Measurements from ENCODE around the gene GRAMD2B. TPM values are rescaled to one million over a fixed set of nuclear protein-coding genes. Genes with fewer than 3 reads are reported as not detected.
"Not testable (repeated sequence)": the region's sequence is repeated elsewhere in the genome, so short reads cannot be mapped to it uniquely, and the experiment has no call there.

GRAMD2B gene
- total and polyA plus RNA-seq, 4 experiments from 2014 or later = 4.0 to 6.1 (median 5.1) TPM

DNA sequence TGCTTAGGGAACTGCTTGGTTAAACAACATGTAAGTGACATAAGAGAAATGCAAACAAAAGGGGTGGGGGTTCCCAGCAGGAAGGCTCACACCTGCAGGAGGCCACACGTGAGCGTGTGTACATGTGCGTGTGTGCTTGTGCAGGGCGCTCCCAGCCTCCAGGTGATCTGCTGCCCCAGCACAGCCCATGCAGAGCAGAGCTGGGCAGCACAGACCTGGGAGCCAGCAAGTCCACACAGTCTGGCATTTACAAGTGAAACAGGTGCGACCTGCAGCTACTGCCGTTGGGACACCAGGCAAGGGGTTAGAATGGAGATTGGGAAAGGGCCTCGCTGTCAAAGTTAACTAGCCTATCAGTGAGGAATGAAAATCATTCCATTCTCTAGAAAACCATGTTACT lies 41.8 kb downstream of the GRAMD2B start:
- intact Hi-C loops (cut with micrococcal nuclease) = no loop called here
- no peak overlapping the region for H3K4me3 Mint-ChIP-seq
- no peaks in the 10 kb centered on the region for H3K27me3 Mint-ChIP-seq
- POLR2A ChIA-PET (ENCODE audit: partially characterized antibody) = no interaction called here
- H3K9me3 ChIP-seq (ENCODE audit: control insufficient read depth in 1 of 2, low read length in 2 of 2) = no peaks in the 10 kb centered on the region
- CTCF ChIA-PET (ENCODE audit: partially characterized antibody) = no interaction called here
- peaks cover 7 to 12% of the 10 kb centered on the region in 2 donors for H3K36me3 Mint-ChIP-seq
- H3K27ac ChIP-seq (ENCODE audit: low read depth, low read length) = no peak overlapping the region
- H3K4me1 Mint-ChIP-seq = peaks cover 0 to 19% (median 15%) of the 10 kb centered on the region in 4 donors
- H3K36me3 ChIP-seq (ENCODE audit: insufficient read depth, low read length) = no peaks in the 10 kb centered on the region
- H3K4me1 ChIP-seq (ENCODE audit: insufficient read depth, low read length) = no peaks in the 10 kb centered on the region
- peak overlapping the region in 1 of 7 donors; percentile 1 for H3K27ac Mint-ChIP-seq
- no peaks in the 10 kb centered on the region for H3K9me3 Mint-ChIP-seq
- no peak overlapping the region for H3K4me3 ChIP-seq (ENCODE audit: low read length in 2 of 2)
- DNase-seq = no peak
- H3K27me3 ChIP-seq (ENCODE audit: insufficient read depth, low read length) = no peaks in the 10 kb centered on the region

DNA sequence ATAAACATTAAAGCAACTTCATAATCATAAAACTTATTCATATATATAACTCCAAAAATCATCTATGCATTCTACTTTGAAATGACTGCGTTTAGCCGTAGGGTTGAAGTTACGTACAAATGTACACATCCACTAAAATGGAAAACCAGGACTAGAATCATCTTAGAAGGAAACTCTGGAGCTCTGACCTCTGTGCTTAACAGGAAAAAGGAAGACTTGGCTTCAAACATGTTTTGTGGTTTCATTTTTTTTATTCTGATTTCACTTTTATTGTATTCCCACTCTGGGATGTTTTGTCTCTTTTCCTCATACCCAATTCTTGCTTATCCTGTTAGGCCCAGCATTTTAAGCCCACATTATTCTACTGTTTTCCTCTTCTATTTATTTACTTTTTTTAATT lies 44.9 kb downstream of the GRAMD2B start:
- Histone ChIP-seq H3K36me3 (ENCODE audit: insufficient read depth, low read length) (no peaks in the 10 kb centered on the region), H3K27me3 (ENCODE audit: insufficient read depth, low read length) (no peaks in the 10 kb centered on the region), H3K27ac (ENCODE audit: low read depth, low read length) (no peak overlapping the region), H3K9me3 (ENCODE audit: control insufficient read depth in 1 of 2, low read length in 2 of 2) (no peaks in the 10 kb centered on the region), H3K4me1 (ENCODE audit: insufficient read depth, low read length) (no peaks in the 10 kb centered on the region), H3K4me3 (ENCODE audit: low read length in 2 of 2) (no peak overlapping the region)
- Mint-ChIP-seq H3K27ac (no peak overlapping the region), H3K4me1 (peaks cover 0 to 13% (median 10%) of the 10 kb centered on the region in 4 donors), H3K9me3 (no peaks in the 10 kb centered on the region), H3K27me3 (no peaks in the 10 kb centered on the region), H3K4me3 (no peak overlapping the region), H3K36me3 (peaks cover 15 to 28% of the 10 kb centered on the region in 2 donors)
- intact Hi-C loops (cut with micrococcal nuclease) = no loop called here
- DNase-seq = no peak
- POLR2A ChIA-PET (ENCODE audit: partially characterized antibody) = no interaction called here
- CTCF ChIA-PET (ENCODE audit: partially characterized antibody) = no interaction called here

GRCh38 chr5:126469536-126470316 lies 46.5 kb downstream of the GRAMD2B start:
- no peak for DNase-seq
- H3K9me3 ChIP-seq (ENCODE audit: control insufficient read depth in 1 of 2, low read length in 2 of 2) = no peaks in the 10 kb centered on the region
- Mint-ChIP-seq H3K27ac (no peak overlapping the region), H3K27me3 (no peaks in the 10 kb centered on the region), H3K4me1 (peaks cover 0 to under 1% (median 0%) of the 10 kb centered on the region in 4 donors), H3K9me3 (no peaks in the 10 kb centered on the region), H3K36me3 (peaks cover 22 to 35% of the 10 kb centered on the region in 2 donors), H3K4me3 (no peak overlapping the region)
- CTCF ChIA-PET (ENCODE audit: partially characterized antibody) = no interaction called here
- intact Hi-C loops (cut with micrococcal nuclease) = no loop called here
- no peak overlapping the region for H3K27ac ChIP-seq (ENCODE audit: low read depth, low read length)
- POLR2A ChIA-PET (ENCODE audit: partially characterized antibody) = no interaction called here
- H3K27me3 ChIP-seq (ENCODE audit: insufficient read depth, low read length) = no peaks in the 10 kb centered on the region
- no peaks in the 10 kb centered on the region for H3K36me3 ChIP-seq (ENCODE audit: insufficient read depth, low read length)
- H3K4me1 ChIP-seq (ENCODE audit: insufficient read depth, low read length) = no peaks in the 10 kb centered on the region
- H3K4me3 ChIP-seq (ENCODE audit: low read length in 2 of 2) = no peak overlapping the region

DNA sequence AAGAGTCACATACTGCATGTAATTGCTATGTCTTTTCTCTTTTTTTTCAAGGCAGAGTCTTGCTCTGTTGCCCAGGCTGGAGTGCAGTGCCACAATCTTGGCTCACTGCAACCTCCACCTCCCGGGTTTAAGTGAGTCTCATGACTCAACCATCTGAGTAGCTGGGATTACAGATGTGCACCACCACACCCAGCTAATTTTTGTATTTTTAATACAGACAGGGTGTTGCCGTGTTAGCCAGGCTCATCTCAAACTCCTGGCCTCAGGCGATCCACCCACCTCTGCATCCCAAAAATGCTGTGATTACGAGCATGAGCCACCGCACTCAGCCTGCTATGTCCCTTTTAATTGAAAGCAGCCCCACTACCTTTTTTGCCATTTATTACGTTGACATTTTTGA lies 47.3 kb downstream of the GRAMD2B start:
- not testable (repeated sequence) for DNase-seq

DNA sequence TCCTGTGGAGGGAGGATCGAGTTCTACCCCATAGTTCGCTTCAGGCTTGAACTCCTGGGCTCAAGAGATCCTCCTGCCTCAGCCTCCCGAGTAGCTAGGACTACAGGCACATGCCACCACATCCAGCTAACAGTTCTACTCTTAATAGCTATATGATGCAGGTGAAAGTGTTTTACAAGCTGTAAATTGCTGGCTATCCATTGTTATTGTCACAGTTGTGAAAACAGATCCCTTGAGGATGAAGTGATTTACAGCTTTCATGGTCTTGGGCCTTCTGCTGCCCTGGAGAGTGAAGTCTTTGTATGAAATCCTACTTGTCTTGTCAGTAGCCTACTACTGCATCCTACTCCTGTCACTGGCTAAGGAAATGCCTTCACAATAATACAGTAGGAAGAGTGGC lies 48.0 kb downstream of the GRAMD2B start:
- no peak overlapping the region for H3K27ac ChIP-seq (ENCODE audit: low read depth, low read length)
- Mint-ChIP-seq H3K4me1 (no peaks in the 10 kb centered on the region), H3K4me3 (no peak overlapping the region), H3K36me3 (peaks cover 27 to 36% of the 10 kb centered on the region in 2 donors), H3K9me3 (no peaks in the 10 kb centered on the region), H3K27ac (no peak overlapping the region), H3K27me3 (no peaks in the 10 kb centered on the region)
- no peak for DNase-seq
- H3K4me1 ChIP-seq (ENCODE audit: insufficient read depth, low read length) = no peaks in the 10 kb centered on the region
- H3K4me3 ChIP-seq (ENCODE audit: low read length in 2 of 2) = no peak overlapping the region
- intact Hi-C loops (cut with micrococcal nuclease) = no loop called here
- H3K9me3 ChIP-seq (ENCODE audit: control insufficient read depth in 1 of 2, low read length in 2 of 2) = no peaks in the 10 kb centered on the region
- no peaks in the 10 kb centered on the region for H3K27me3 ChIP-seq (ENCODE audit: insufficient read depth, low read length)
- ChIA-PET CTCF (ENCODE audit: partially characterized antibody) (no interaction called here), POLR2A (ENCODE audit: partially characterized antibody) (no interaction called here)
- no peaks in the 10 kb centered on the region for H3K36me3 ChIP-seq (ENCODE audit: insufficient read depth, low read length)

More for the DNA sequence above, 47.3 kb downstream of the GRAMD2B start:
- H3K4me3 ChIP-seq (ENCODE audit: low read length in 2 of 2); H3K4me3 Mint-ChIP-seq; H3K27me3 Mint-ChIP-seq; H3K4me1 ChIP-seq (ENCODE audit: insufficient read depth, low read length); H3K9me3 ChIP-seq (ENCODE audit: control insufficient read depth in 1 of 2, low read length in 2 of 2); H3K27me3 ChIP-seq (ENCODE audit: insufficient read depth, low read length); H3K36me3 ChIP-seq (ENCODE audit: insufficient read depth, low read length); H3K27ac Mint-ChIP-seq; CTCF ChIA-PET (ENCODE audit: partially characterized antibody); H3K4me1 Mint-ChIP-seq; POLR2A ChIA-PET (ENCODE audit: partially characterized antibody); intact Hi-C loops (cut with micrococcal nuclease); H3K9me3 Mint-ChIP-seq; H3K27ac ChIP-seq (ENCODE audit: low read depth, low read length): not testable (repeated sequence)
- peaks cover 26 to 39% of the 10 kb centered on the region in 2 donors for H3K36me3 Mint-ChIP-seq

- CTCF ChIA-PET (ENCODE audit: partially characterized antibody) = no interaction called here
- Mint-ChIP-seq H3K27ac (no peak overlapping the region), H3K9me3 (no peaks in the 10 kb centered on the region), H3K4me3 (no peak overlapping the region), H3K27me3 (no peaks in the 10 kb centered on the region), H3K4me1 (no peaks in the 10 kb centered on the region), H3K36me3 (peaks cover 29 to 35% of the 10 kb centered on the region in 2 donors)
- Histone ChIP-seq H3K36me3 (ENCODE audit: insufficient read depth, low read length) (no peaks in the 10 kb centered on the region), H3K4me1 (ENCODE audit: insufficient read depth, low read length) (no peaks in the 10 kb centered on the region), H3K27ac (ENCODE audit: low read depth, low read length) (no peak overlapping the region), H3K9me3 (ENCODE audit: control insufficient read depth in 1 of 2, low read length in 2 of 2) (no peaks in the 10 kb centered on the region), H3K27me3 (ENCODE audit: insufficient read depth, low read length) (no peaks in the 10 kb centered on the region), H3K4me3 (ENCODE audit: low read length in 2 of 2) (no peak overlapping the region)
- intact Hi-C loops (cut with micrococcal nuclease) = no loop called here
- POLR2A ChIA-PET (ENCODE audit: partially characterized antibody) = no interaction called here
- DNase-seq = no peak
Observed at GRCh38 chr5:126471875-126472537, 48.8 kb downstream of the GRAMD2B start.

DNA sequence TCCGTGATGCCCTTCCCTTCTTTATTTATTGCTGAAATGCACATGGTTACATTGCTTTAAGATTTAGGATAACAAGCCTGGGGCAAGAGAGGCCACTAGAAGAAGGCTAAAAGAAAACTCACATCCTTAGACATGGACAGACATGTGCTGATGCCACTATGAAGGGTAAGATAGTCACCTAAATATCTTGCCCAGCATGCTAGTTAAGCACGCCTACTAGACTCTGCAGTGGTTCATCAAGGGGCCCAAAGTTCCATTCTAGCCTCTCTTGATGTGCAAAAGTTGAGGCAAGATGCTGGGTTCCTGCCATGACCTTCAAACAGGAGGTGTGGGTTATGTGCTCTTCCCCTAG lies 49.3 kb downstream of the GRAMD2B start:
- CTCF ChIA-PET (ENCODE audit: partially characterized antibody) = interaction anchor here (2.7 kb wide), 1 partner anchor 27 kb away, joined by 13 read pairs; no protein-coding TSS in a partner anchor
- POLR2A ChIA-PET (ENCODE audit: partially characterized antibody) = no interaction called here

More for the DNA sequence above, 49.3 kb downstream of the GRAMD2B start:
- H3K36me3 Mint-ChIP-seq = peaks cover 28 to 37% of the 10 kb centered on the region in 2 donors
- H3K4me1 ChIP-seq (ENCODE audit: insufficient read depth, low read length) = no peaks in the 10 kb centered on the region
- intact Hi-C loops (cut with micrococcal nuclease) = no loop called here
- H3K9me3 Mint-ChIP-seq = no peaks in the 10 kb centered on the region
- H3K4me3 ChIP-seq (ENCODE audit: low read length in 2 of 2) = no peak overlapping the region
- DNase-seq = no peak
- no peaks in the 10 kb centered on the region for H3K27me3 Mint-ChIP-seq
- H3K27me3 ChIP-seq (ENCODE audit: insufficient read depth, low read length) = no peaks in the 10 kb centered on the region
- no peak overlapping the region for H3K27ac ChIP-seq (ENCODE audit: low read depth, low read length)
- H3K4me3 Mint-ChIP-seq = no peak overlapping the region
- no peaks in the 10 kb centered on the region for H3K9me3 ChIP-seq (ENCODE audit: control insufficient read depth in 1 of 2, low read length in 2 of 2)
- H3K27ac Mint-ChIP-seq = no peak overlapping the region
- no peaks in the 10 kb centered on the region for H3K36me3 ChIP-seq (ENCODE audit: insufficient read depth, low read length)
- H3K4me1 Mint-ChIP-seq = no peaks in the 10 kb centered on the region
